Fibroblast of pulmonary artery (primary cell): Measurements from ENCODE around the gene PAQR8.

Source experiments
- DNase-seq: peaks from one replicate; pipeline ENCODE4 v3.0.0-alpha.2; 2010; ENCODE audit warnings: low read depth
- H3K4me3 ChIP-seq: replicated peaks from 2 replicates; pipeline ENCODE4 v1.5.1; 2011; ENCODE audit warnings: low read depth, mild to moderate bottlenecking, control low read depth, low read length, moderate library complexity
- CTCF ChIP-seq: IDR thresholded peaks from 2 replicates; pipeline ENCODE4 v1.5.1; 2011; ENCODE audit warnings: mild to moderate bottlenecking, control low read depth, low read length, inconsistent platforms; ENCODE audit errors: missing control alignments

Gene PAQR8

GRCh38 chr6:52388790-52389189 is 26.8 kb downstream of the PAQR8 start:
- no peak overlapping the region for H3K4me3 ChIP-seq
- no peak for DNase-seq
- TF ChIP-seq CTCF = no peak

- no peak for TF ChIP-seq CTCF
- DNase-seq = no peak
- no peak overlapping the region for H3K4me3 ChIP-seq
Observed at GRCh38 chr6:52389264-52389625, 27.3 kb downstream of the PAQR8 start.

GRCh38 chr6:52389626-52390360 is 27.8 kb downstream of the PAQR8 start:
- H3K4me3 ChIP-seq = no peak overlapping the region
- DNase-seq = peak; percentile 44
- TF ChIP-seq CTCF = no peak

GRCh38 chr6:52390361-52390727 is 28.4 kb downstream of the PAQR8 start:
- DNase-seq = peak; percentile 62
- H3K4me3 ChIP-seq = no peak overlapping the region
- TF ChIP-seq CTCF = no peak

GRCh38 chr6:52391599-52391998 is 29.6 kb downstream of the PAQR8 start:
- no peak overlapping the region for H3K4me3 ChIP-seq
- no peak for TF ChIP-seq CTCF
- no peak for DNase-seq

- DNase-seq = peak; percentile 55
- no peak overlapping the region for H3K4me3 ChIP-seq
- TF ChIP-seq CTCF = no peak
Observed at GRCh38 chr6:52392944-52393343, 31.0 kb downstream of the PAQR8 start.

- no peak for TF ChIP-seq CTCF
- H3K4me3 ChIP-seq = no peak overlapping the region
- DNase-seq = no peak
Observed at GRCh38 chr6:52393780-52394179, 31.8 kb downstream of the PAQR8 start.
